Activated T-cell treated with anti-CD3 and anti-CD28 coated beads, Interleukin-2, amount 50 U/mL, for 24 hours (primary cell): ENCODE measurements around the gene CPED1.

Experiments
- DNase-seq: peaks from one replicate; pipeline ENCODE4 v3.0.0-alpha.2; 2020
- H3K27ac Mint-ChIP-seq: 2 replicates; pipeline ENCODE4 v1.8.0; 2020; ENCODE audit warnings: mild to moderate bottlenecking, mixed read lengths
- H3K27me3 Mint-ChIP-seq: 2 replicates; pipeline ENCODE4 v1.8.0; 2020; ENCODE audit warnings: mixed read lengths
- H3K36me3 Mint-ChIP-seq: 2 replicates; pipeline ENCODE4 v1.8.0; 2020; ENCODE audit warnings: low read depth, mixed read lengths
- H3K4me1 Mint-ChIP-seq: 2 replicates; pipeline ENCODE4 v1.8.0; 2020; ENCODE audit warnings: low read depth, mixed read lengths
- H3K4me3 Mint-ChIP-seq: 2 replicates; pipeline ENCODE4 v1.8.0; 2020; ENCODE audit warnings: mild to moderate bottlenecking, moderate library complexity, mixed read lengths
- H3K9me3 Mint-ChIP-seq: 2 replicates; pipeline ENCODE4 v1.8.0; 2020; ENCODE audit warnings: mixed read lengths

Gene CPED1

GRCh38 chr7:121271916-121272315 lies 283.4 kb downstream of the CPED1 start:
- Mint-ChIP-seq H3K27me3 (peaks cover 34% of the 10 kb centered on the region), H3K4me3 (no peak overlapping the region), H3K9me3 (peaks cover 2% of the 10 kb centered on the region), H3K4me1 (peaks cover 15% of the 10 kb centered on the region), H3K36me3 (no peaks in the 10 kb centered on the region), H3K27ac (no peak overlapping the region)
- no peak for DNase-seq

- Mint-ChIP-seq H3K4me1 (peaks cover 17% of the 10 kb centered on the region), H3K36me3 (no peaks in the 10 kb centered on the region), H3K4me3 (no peak overlapping the region), H3K9me3 (peaks cover 2% of the 10 kb centered on the region), H3K27me3 (peaks cover 41% of the 10 kb centered on the region), H3K27ac (no peak overlapping the region)
- no peak for DNase-seq
Measured at GRCh38 chr7:121272676-121273075, 284.2 kb downstream of the CPED1 start.

GRCh38 chr7:121273467-121274167 lies 285.1 kb downstream of the CPED1 start:
- Mint-ChIP-seq H3K4me3 (no peak overlapping the region), H3K27ac (no peak overlapping the region), H3K4me1 (peaks cover 26% of the 10 kb centered on the region), H3K9me3 (peaks cover 2% of the 10 kb centered on the region), H3K27me3 (peaks cover 48% of the 10 kb centered on the region), H3K36me3 (no peaks in the 10 kb centered on the region)
- DNase-seq = no peak

- no peak overlapping the region for H3K27ac Mint-ChIP-seq
- H3K4me3 Mint-ChIP-seq = no peak overlapping the region
- peaks cover 2% of the 10 kb centered on the region for H3K9me3 Mint-ChIP-seq
- H3K4me1 Mint-ChIP-seq = peaks cover 33% of the 10 kb centered on the region
- peaks cover 46% of the 10 kb centered on the region for H3K27me3 Mint-ChIP-seq
- H3K36me3 Mint-ChIP-seq = no peaks in the 10 kb centered on the region
- no peak for DNase-seq
Measured at GRCh38 chr7:121274467-121274866, 286.0 kb downstream of the CPED1 start.

- no peak overlapping the region for H3K4me3 Mint-ChIP-seq
- H3K27me3 Mint-ChIP-seq = peaks cover 45% of the 10 kb centered on the region
- H3K36me3 Mint-ChIP-seq = no peaks in the 10 kb centered on the region
- no peaks in the 10 kb centered on the region for H3K9me3 Mint-ChIP-seq
- no peak overlapping the region for H3K27ac Mint-ChIP-seq
- H3K4me1 Mint-ChIP-seq = peaks cover 36% of the 10 kb centered on the region
- no peak for DNase-seq
Measured at GRCh38 chr7:121275204-121275603, 286.7 kb downstream of the CPED1 start.

GRCh38 chr7:121276313-121276712 lies 287.8 kb downstream of the CPED1 start:
- no peaks in the 10 kb centered on the region for H3K9me3 Mint-ChIP-seq
- DNase-seq = no peak
- no peak overlapping the region for H3K4me3 Mint-ChIP-seq
- no peaks in the 10 kb centered on the region for H3K36me3 Mint-ChIP-seq
- peaks cover 33% of the 10 kb centered on the region for H3K4me1 Mint-ChIP-seq
- H3K27ac Mint-ChIP-seq = no peak overlapping the region
- peaks cover 53% of the 10 kb centered on the region for H3K27me3 Mint-ChIP-seq

GRCh38 chr7:121278120-121279021 lies 289.9 kb downstream of the CPED1 start:
- DNase-seq = no peak
- peak overlapping the region; percentile 93 for H3K27ac Mint-ChIP-seq
- H3K36me3 Mint-ChIP-seq = no peaks in the 10 kb centered on the region
- peaks cover 49% of the 10 kb centered on the region for H3K27me3 Mint-ChIP-seq
- H3K4me3 Mint-ChIP-seq = peak overlapping the region; percentile 27
- H3K4me1 Mint-ChIP-seq = peaks cover 21% of the 10 kb centered on the region
- H3K9me3 Mint-ChIP-seq = no peaks in the 10 kb centered on the region

- Mint-ChIP-seq H3K36me3 (no peaks in the 10 kb centered on the region), H3K9me3 (peaks cover 4% of the 10 kb centered on the region), H3K27me3 (peaks cover 45% of the 10 kb centered on the region), H3K4me3 (peak overlapping the region; percentile 30), H3K27ac (peak overlapping the region; percentile 93), H3K4me1 (peaks cover 21% of the 10 kb centered on the region)
- no peak for DNase-seq
Measured at GRCh38 chr7:121279060-121279620, 290.6 kb downstream of the CPED1 start.

GRCh38 chr7:121279822-121280221 lies 291.3 kb downstream of the CPED1 start:
- Mint-ChIP-seq H3K27ac (no peak overlapping the region), H3K4me3 (peak overlapping the region; percentile 30), H3K36me3 (no peaks in the 10 kb centered on the region), H3K9me3 (peaks cover 9% of the 10 kb centered on the region), H3K4me1 (peaks cover 21% of the 10 kb centered on the region), H3K27me3 (peaks cover 42% of the 10 kb centered on the region)
- no peak for DNase-seq

- H3K36me3 Mint-ChIP-seq = no peaks in the 10 kb centered on the region
- H3K9me3 Mint-ChIP-seq = peaks cover 15% of the 10 kb centered on the region
- H3K27me3 Mint-ChIP-seq = peaks cover 37% of the 10 kb centered on the region
- peaks cover 21% of the 10 kb centered on the region for H3K4me1 Mint-ChIP-seq
- no peak overlapping the region for H3K4me3 Mint-ChIP-seq
- H3K27ac Mint-ChIP-seq = no peak overlapping the region
- DNase-seq = no peak
Measured at GRCh38 chr7:121280656-121281055, 292.1 kb downstream of the CPED1 start.

GRCh38 chr7:121282129-121282528 lies 293.6 kb downstream of the CPED1 start:
- H3K4me3 Mint-ChIP-seq = no peak overlapping the region
- peaks cover 32% of the 10 kb centered on the region for H3K4me1 Mint-ChIP-seq
- no peak for DNase-seq
- H3K36me3 Mint-ChIP-seq = no peaks in the 10 kb centered on the region
- peaks cover 21% of the 10 kb centered on the region for H3K9me3 Mint-ChIP-seq
- H3K27ac Mint-ChIP-seq = no peak overlapping the region
- peaks cover 26% of the 10 kb centered on the region for H3K27me3 Mint-ChIP-seq

- peaks cover 16% of the 10 kb centered on the region for H3K4me1 Mint-ChIP-seq
- peaks cover 25% of the 10 kb centered on the region for H3K9me3 Mint-ChIP-seq
- H3K27me3 Mint-ChIP-seq = peaks cover 14% of the 10 kb centered on the region
- no peak for DNase-seq
- no peaks in the 10 kb centered on the region for H3K36me3 Mint-ChIP-seq
- no peak overlapping the region for H3K4me3 Mint-ChIP-seq
- H3K27ac Mint-ChIP-seq = no peak overlapping the region
Measured at GRCh38 chr7:121285066-121285667, 296.7 kb downstream of the CPED1 start.

GRCh38 chr7:121286186-121286585 lies 297.7 kb downstream of the CPED1 start:
- Mint-ChIP-seq H3K27me3 (peaks cover 11% of the 10 kb centered on the region), H3K36me3 (no peaks in the 10 kb centered on the region), H3K27ac (peak overlapping the region; percentile 85), H3K9me3 (peaks cover 25% of the 10 kb centered on the region), H3K4me3 (no peak overlapping the region), H3K4me1 (peaks cover 16% of the 10 kb centered on the region)
- no peak for DNase-seq
